ENCODE data around the gene PLPPR3. TPM values are rescaled to one million over a fixed set of nuclear protein-coding genes. Genes with fewer than 3 reads are reported as not detected.

PLPPR3 gene
- total and polyA plus RNA-seq, 9 donors: 0.13 to 0.90 (median 0.53) TPM

DNA sequence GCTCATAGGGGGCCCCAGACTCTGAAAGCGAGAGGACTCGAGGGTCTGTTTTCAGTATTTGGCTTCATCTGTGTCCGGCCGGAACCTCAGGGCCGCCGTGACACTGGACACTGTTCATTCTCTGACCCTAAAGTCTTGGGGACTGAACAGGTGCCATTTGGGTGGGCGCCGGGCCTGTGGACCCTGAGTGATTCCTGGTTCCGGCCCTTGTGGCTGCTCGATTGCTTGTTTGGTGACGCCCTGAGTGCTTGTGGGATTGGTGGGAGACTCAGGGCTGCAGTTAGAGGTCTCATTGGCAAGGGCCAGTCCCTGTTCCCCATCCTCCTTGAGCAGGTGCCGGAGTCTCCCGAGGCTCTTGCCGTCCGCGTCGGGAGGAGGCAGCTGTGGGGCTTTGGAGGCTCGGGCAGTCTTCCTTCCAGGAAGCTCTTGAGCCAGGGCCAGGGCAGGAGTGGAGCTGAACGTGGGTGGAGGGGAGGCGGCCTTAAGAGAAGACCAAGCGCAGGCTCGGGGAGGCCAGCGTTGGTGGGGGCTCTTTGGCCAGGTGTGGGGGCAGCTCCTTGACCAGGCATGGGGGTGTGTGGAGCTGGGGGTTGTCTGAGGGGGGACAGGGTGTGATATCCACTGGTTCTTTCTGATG, 19.8 kb downstream of the PLPPR3 start:
- Histone ChIP-seq H3K27ac (ENCODE audit: low read length) (peak overlapping the region; percentile 82), H3K36me3 (ENCODE audit: control insufficient read depth, insufficient read depth, low read length) (peaks cover 69% of the 10 kb centered on the region)
- WGBS (ENCODE audit: insufficient coverage): 18% methylated on average over 18 of the region's 23 CpGs

DNA sequence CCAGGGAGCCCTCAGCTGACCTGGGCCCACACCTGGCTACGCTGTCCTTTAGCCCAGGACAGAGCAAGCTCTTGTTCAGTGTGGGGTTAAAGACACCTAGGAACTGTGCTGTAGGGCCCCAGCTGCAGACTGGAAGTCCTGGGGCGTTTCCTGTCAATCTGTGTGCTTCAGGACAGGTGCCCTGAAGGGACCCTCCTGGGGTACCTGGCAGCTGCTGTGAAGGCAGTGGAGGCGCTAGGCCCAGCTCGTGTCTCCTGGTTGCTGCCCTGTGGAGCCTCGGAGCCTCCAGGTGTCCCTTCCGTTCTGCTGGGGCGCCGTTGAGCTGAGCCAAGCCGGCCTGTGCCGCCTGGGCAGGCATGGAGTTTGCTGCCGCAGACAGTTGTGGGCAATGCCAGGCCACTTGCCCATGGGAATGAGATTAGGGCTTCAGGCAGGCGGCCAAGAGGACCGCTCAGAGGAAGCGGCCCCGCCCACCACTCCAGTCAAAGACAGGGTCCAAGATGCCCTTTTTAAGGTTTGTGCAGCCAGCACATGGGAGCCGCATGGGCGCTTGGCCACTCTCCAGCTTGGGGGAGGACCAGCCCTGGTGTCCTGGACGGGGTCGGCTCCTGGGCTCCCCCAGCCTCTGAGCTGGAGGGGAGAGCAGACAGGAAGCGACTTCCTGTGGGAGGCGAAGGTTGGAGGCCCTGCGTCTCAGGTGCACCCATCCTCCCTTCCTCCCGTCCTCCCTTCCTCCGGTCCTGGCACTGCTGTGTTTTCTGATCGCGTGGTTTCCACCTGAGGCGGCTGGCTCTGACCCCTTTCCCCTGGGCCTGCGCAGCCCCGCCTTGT, 20.5 kb downstream of the PLPPR3 start:
- DNase-seq: peak; percentile 51
- Histone ChIP-seq H3K9me3 (replicated peaks; ENCODE audit: control insufficient read depth, low read depth, low read length) (no peaks in the 10 kb centered on the region), H3K4me3 (ENCODE audit: low read length) (peak overlapping the region; percentile 4), H3K27ac (ENCODE audit: low read length) (peak overlapping the region; percentile 82), H3K36me3 (ENCODE audit: control insufficient read depth, insufficient read depth, low read length) (peaks cover 62% of the 10 kb centered on the region), H3K27me3 (ENCODE audit: control insufficient read depth, insufficient read depth, low read length) (no peaks in the 10 kb centered on the region), H3K4me1 (ENCODE audit: control insufficient read depth, insufficient read depth, low read length) (peaks cover 56% of the 10 kb centered on the region)
- WGBS (ENCODE audit: insufficient coverage): 27% methylated on average over 24 of the region's 29 CpGs

More for the DNA sequence above, 19.8 kb downstream of the PLPPR3 start:
- Histone ChIP-seq H3K4me1 (ENCODE audit: control insufficient read depth, insufficient read depth, low read length) (peaks cover 54% of the 10 kb centered on the region), H3K9me3 (replicated peaks; ENCODE audit: control insufficient read depth, low read depth, low read length) (no peaks in the 10 kb centered on the region), H3K4me3 (ENCODE audit: low read length) (peak overlapping the region; percentile 0), H3K27me3 (ENCODE audit: control insufficient read depth, insufficient read depth, low read length) (no peaks in the 10 kb centered on the region)
- DNase-seq: peak; percentile 72

DNA sequence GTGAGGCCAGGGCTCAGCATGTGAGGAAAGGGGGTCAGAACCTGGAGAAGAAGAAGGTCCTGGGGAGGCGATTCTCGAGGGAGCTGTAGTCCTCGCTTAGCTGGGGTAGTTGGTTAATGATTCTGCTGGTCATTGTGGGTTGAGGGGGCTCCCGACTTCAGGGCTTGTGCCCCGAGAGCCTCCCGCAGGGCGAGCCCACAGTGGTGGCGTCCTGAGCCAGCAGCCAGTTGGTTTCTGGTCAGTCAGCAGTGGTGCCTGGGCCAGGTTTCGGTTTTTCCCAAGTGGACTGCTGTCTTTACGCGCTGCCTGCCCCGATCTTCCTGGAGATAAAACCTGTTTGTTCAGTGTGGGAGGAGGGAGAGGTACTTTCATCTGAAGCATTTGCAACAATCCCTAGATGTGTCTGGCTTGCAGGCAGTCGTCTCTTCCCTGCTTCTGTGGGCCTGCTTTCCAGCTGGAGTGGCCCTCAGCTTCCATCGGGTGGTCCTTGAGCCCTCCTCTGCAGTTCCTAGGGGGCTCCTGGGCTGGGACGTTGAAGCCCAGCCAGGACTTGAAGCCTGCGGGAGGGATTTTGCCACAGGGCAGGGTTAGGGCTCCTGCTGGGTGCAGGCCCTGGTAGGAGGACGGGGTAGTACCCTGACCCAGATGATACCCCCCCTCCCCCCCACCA, 21.3 kb downstream of the PLPPR3 start:
- 51% methylated on average over 10 of the region's 17 CpGs for WGBS (ENCODE audit: insufficient coverage)
- Histone ChIP-seq H3K36me3 (ENCODE audit: control insufficient read depth, insufficient read depth, low read length) (peaks cover 59% of the 10 kb centered on the region), H3K4me3 (ENCODE audit: low read length) (peak overlapping the region; percentile 4), H3K27ac (ENCODE audit: low read length) (peak overlapping the region; percentile 24), H3K9me3 (replicated peaks; ENCODE audit: control insufficient read depth, low read depth, low read length) (no peaks in the 10 kb centered on the region), H3K27me3 (ENCODE audit: control insufficient read depth, insufficient read depth, low read length) (no peaks in the 10 kb centered on the region), H3K4me1 (ENCODE audit: control insufficient read depth, insufficient read depth, low read length) (peaks cover 63% of the 10 kb centered on the region)
- peak; percentile 7 for DNase-seq

DNA sequence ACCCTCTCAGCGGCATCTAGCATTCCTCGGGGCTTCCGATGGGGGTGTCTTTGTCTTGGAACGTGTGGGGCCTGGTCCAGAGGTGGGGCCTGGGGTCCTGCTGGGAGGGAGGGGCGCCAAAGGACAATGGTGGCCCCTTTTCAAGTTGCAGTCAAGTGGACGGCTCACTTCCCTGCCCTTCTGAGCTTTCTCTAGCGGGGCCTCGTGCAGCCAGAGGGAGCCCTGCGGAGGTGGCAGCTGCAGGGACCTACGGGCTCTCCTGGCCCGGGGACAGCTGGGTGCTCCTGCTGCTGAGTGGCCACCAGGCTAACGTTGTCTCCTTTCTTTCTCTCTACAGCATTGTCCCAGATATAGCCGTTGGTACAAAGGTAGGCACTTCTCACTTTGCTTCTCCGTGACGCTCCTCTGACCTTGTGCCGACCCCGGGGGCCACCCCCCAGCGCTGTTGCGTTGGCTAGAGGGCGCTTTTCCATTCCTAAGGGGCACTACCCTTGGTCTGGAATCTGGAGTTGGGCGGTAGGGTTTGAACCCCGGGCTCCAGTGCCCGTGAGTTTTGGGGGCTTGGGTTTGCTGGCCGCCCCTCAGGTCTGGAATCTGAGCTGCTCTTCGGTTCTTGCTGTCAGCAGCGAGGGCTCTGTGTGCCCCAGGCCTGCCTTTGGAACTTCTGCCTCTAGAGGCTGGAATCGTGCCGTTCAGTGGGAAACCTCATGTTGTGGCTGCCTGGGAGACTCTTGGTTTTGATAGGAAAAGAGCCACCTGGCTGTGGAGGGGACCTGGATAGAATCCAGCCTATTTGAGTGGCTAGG, 22.5 kb downstream of the PLPPR3 start:
- Histone ChIP-seq H3K36me3 (ENCODE audit: control insufficient read depth, insufficient read depth, low read length) (peaks cover 47% of the 10 kb centered on the region), H3K27me3 (ENCODE audit: control insufficient read depth, insufficient read depth, low read length) (no peaks in the 10 kb centered on the region), H3K27ac (ENCODE audit: low read length) (peak overlapping the region; percentile 83), H3K4me3 (ENCODE audit: low read length) (peak overlapping the region; percentile 88), H3K4me1 (ENCODE audit: control insufficient read depth, insufficient read depth, low read length) (peaks cover 72% of the 10 kb centered on the region), H3K9me3 (replicated peaks; ENCODE audit: control insufficient read depth, low read depth, low read length) (no peaks in the 10 kb centered on the region)
- 6% methylated on average over 22 of the region's 28 CpGs for WGBS (ENCODE audit: insufficient coverage)
- DNase-seq: peak; percentile 42

DNA sequence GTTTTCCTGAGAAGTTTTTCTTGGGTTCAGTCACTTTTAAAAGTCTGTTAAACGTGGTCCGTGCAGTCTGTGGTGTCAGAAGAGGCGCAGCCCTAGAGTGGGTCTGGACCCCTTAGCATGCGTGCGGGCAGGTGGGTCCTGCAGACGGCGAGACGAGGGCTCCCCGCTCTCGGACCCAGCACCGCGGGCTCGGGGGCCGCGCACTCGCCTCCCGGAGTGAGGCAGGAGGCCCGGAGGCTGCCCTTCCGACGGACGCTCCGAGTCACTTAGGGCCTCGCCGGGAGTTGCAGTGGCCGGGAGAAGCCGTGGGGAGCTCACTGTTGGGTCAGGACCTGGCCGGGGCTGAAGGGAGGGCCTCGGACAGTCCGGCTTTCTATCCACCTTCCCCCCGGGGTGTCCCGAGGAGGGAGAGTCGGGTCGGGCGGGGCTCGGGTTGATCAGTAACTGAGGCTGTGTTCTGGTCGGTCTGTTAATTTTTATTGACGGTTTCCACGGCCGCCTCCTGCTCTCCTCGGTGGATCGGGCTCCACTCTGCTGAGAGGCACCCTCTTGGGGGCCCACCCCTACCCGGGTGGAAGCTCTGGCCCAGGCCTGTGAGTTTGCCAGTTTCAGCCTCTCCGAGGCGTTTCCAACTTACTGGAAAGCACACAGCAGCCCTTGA, 23.2 kb downstream of the PLPPR3 start:
- Histone ChIP-seq H3K27ac (ENCODE audit: low read length) (peak overlapping the region; percentile 83), H3K9me3 (replicated peaks; ENCODE audit: control insufficient read depth, low read depth, low read length) (no peaks in the 10 kb centered on the region), H3K36me3 (ENCODE audit: control insufficient read depth, insufficient read depth, low read length) (peaks cover 39% of the 10 kb centered on the region), H3K27me3 (ENCODE audit: control insufficient read depth, insufficient read depth, low read length) (no peaks in the 10 kb centered on the region), H3K4me1 (ENCODE audit: control insufficient read depth, insufficient read depth, low read length) (peaks cover 70% of the 10 kb centered on the region), H3K4me3 (ENCODE audit: low read length) (peak overlapping the region; percentile 88)
- under 1% methylated on average over 35 of the region's 44 CpGs for WGBS (ENCODE audit: insufficient coverage)
- DNase-seq: peak; percentile 25

DNA sequence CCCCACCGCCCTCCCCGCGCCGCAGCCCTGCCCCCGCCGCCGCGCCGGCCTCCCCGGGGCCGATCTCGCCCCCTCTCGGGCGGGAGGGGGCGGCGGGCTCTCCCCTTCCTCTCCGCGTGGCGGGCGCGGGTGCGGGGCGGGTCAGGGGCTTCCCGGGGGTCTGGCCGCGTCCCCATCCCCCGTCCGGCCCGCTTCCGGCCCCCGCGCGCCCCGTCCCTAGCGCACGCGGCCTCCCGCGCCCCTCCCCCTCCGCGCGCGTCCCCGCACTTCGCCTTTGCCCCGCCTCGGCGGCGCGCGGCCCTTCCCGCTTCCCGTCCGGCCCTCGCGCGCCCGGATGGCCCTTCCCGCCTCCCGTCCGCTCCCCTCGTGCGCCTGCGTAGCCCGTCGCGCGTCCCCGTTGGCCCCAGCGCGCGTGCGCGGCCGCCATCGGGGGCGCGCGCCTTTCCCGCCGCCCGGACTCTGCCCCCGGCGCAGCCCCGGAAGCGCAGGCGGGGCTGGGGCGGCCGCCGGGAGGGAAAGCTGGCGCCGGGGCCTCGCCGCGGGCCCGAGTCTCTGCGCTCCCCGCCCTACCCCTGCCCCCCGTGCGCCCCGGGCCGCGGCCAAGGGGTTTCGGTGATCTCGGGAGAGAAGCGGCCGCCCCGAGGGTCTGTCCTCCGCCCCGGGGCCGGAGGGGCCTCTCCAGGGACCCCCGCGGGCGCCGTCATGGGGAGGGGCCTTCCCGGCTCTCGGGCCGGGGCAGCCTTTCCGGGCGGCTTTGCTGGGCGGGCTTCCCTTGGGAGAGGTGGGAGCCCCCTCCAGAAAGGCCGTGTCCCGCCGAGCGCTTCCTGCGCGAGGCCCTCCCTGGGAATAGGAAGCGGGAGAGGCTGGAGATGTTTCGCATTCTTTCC, 24.0 kb downstream of the PLPPR3 start:
- H3K27ac ChIP-seq (ENCODE audit: low read length): peak overlapping the region; percentile 83
- H3K4me3 ChIP-seq (ENCODE audit: low read length): peak overlapping the region; percentile 88
- WGBS (ENCODE audit: insufficient coverage): under 1% methylated on average over 117 of the region's 129 CpGs
- no peaks in the 10 kb centered on the region for H3K27me3 ChIP-seq (ENCODE audit: control insufficient read depth, insufficient read depth, low read length)
- peaks cover 62% of the 10 kb centered on the region for H3K4me1 ChIP-seq (ENCODE audit: control insufficient read depth, insufficient read depth, low read length)
- peak; percentile 97 for DNase-seq
- H3K36me3 ChIP-seq (ENCODE audit: control insufficient read depth, insufficient read depth, low read length): peaks cover 33% of the 10 kb centered on the region
- no peaks in the 10 kb centered on the region for H3K9me3 ChIP-seq (replicated peaks; ENCODE audit: control insufficient read depth, low read depth, low read length)

DNA sequence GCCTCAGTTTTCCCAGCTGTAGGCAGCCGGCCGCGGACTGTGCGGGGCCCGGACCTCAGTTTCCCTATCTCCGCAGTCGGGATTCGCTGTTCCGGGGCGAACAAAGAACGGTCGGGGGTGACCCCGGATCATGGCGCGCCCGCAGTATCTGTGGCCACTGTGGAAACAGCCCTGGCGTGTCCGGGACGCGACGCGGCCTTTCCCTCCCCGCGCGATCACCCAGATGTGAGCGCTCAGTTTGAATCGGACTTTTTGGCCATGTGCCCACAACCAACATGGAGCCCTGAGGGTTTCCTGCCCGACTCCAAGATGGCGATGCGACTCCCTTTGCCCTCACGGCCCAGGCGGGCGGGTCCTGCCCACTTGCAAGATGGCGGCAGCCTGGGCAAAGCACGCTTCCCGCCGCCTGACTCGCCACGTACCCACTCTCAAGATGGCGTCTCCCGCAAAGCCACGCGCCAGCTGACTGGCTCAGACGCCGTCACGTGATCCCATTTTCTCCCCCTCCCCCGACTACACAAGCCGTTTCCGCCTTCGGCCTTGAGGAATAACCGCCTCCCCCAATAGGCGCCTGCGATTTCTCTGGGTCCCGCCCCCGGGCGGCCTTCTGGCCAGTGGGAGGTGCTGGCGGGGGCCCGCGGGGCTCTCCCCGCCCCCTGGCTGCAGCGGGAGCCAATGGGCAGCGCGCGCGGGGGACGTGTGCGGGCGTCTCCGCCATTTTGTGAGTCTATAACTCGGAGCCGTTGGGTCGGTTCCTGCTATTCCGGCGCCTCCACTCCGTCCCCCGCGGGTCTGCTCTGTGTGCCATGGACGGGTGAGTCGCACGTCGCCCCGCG, 24.8 kb downstream of the PLPPR3 start, which contains the start of gene PTBP1:
TSS of gene PTBP1 (plus strand) at position 761 of the 836 bp plus-strand sequence. CDS start at position 807, 46 bp downstream.
- under 1% methylated on average over 80 of the region's 83 CpGs for WGBS (ENCODE audit: insufficient coverage)
- H3K4me1 ChIP-seq (ENCODE audit: control insufficient read depth, insufficient read depth, low read length): peaks cover 61% of the 10 kb centered on the region

More for the DNA sequence above, 24.8 kb downstream of the PLPPR3 start, which contains the start of gene PTBP1:
- peak within 1 kb of the TSS; percentile 96 for H3K27ac ChIP-seq (ENCODE audit: low read length)
- peaks cover 33% of the 10 kb centered on the region for H3K36me3 ChIP-seq (ENCODE audit: control insufficient read depth, insufficient read depth, low read length)
- peak; percentile 100 for DNase-seq
- H3K27me3 ChIP-seq (ENCODE audit: control insufficient read depth, insufficient read depth, low read length): no peaks in the 10 kb centered on the region
- H3K4me3 ChIP-seq (ENCODE audit: low read length): peak within 1 kb of the TSS; percentile 89
- no peaks in the 10 kb centered on the region for H3K9me3 ChIP-seq (replicated peaks; ENCODE audit: control insufficient read depth, low read depth, low read length)
